Calu3 (cell line): Measurements from ENCODE around the gene RNPS1. TPM values are rescaled to one million over a fixed set of nuclear protein-coding genes. Genes with fewer than 3 reads are reported as not detected.

Experiments used
- BruUV-seq: library from RNA; stranded (reverse); fragments of 400-500 nt; replicated peaks from 2 replicates; lab custom pipeline; 2021; lab: Mats Ljungman, UMichigan
- CTCF ChIA-PET: fragments of 300-600 bp; sonication (Branson Sonifier 250); formaldehyde crosslinking; loops from one replicate; lab custom pipeline; 2022; ENCODE audit warnings: antibody characterized with exemption; lab: Charles Lee
- DNase-seq: peaks from one replicate; pipeline ENCODE4 v3.0.0; 2022
- H3K27ac Mint-ChIP-seq: one replicate; pipeline ENCODE4 v1.8.0; 2022; ENCODE audit warnings: mixed read lengths; ENCODE audit not compliant: unreplicated experiment
- H3K27me3 Mint-ChIP-seq: one replicate; pipeline ENCODE4 v1.8.0; 2022; ENCODE audit warnings: mixed read lengths; ENCODE audit not compliant: unreplicated experiment
- H3K36me3 Mint-ChIP-seq: one replicate; pipeline ENCODE4 v1.8.0; 2022; ENCODE audit warnings: mild to moderate bottlenecking, moderate library complexity, mixed read lengths; ENCODE audit not compliant: insufficient read depth, unreplicated experiment
- H3K4me1 Mint-ChIP-seq: one replicate; pipeline ENCODE4 v1.8.0; 2022; ENCODE audit warnings: mild to moderate bottlenecking, low read depth, mixed read lengths; ENCODE audit not compliant: unreplicated experiment
- H3K4me3 Mint-ChIP-seq: one replicate; pipeline ENCODE4 v1.8.0; 2022; ENCODE audit warnings: mild to moderate bottlenecking, low read depth, moderate library complexity, mixed read lengths; ENCODE audit not compliant: unreplicated experiment
- H3K9me3 Mint-ChIP-seq: one replicate; pipeline ENCODE4 v1.8.0; 2022; ENCODE audit warnings: low read depth, mixed read lengths; ENCODE audit not compliant: unreplicated experiment
- intact Hi-C: fragments of 100-400 bp; cut with micrococcal nuclease; formaldehyde crosslinking; loops from one replicate; pipeline ENCODE4 v1.10.0; 2022; ENCODE audit not compliant: unreplicated experiment
- total RNA-seq: library from RNA; stranded (reverse); gene quantifications from 2 replicates; pipeline ENCODE4 v1.2.3, GENCODE V29; 2022
- TF ChIP-seq, protein P1 (sequence below): fragments of 200-600 bp; IDR thresholded peaks from one replicate; pipeline ENCODE4 v1.8.0; 2022; ENCODE audit warnings: antibody characterized with exemption; ENCODE audit not compliant: unreplicated experiment

The RNPS1 gene
- total RNA-seq, 1 experiment from 2014 or later: 287 TPM

DNA sequence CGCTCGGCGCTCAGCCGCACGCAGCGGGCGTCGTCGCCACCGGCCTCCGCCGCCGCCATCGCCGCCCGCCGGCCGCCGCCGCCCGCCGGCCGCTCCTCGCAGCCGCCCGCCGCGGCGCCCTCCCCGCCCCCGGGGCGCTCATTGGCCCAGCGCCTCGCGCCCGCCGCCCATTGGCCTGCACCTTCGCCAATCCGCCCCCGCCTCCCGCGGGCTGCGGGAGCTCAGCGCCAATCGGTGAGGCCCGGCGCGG, 53.3 kb downstream of the RNPS1 start, which contains the start of gene PGP:
PGP (minus strand) TSS at position 122 of the 250 bp plus-strand sequence; CDS start at position 59, 63 bp downstream.
- DNase-seq: no peak
- Mint-ChIP-seq H3K36me3 (peaks cover 63% of the 10 kb centered on the region), H3K4me3 (peak within 1 kb of the TSS; percentile 78), H3K4me1 (peaks cover 22% of the 10 kb centered on the region), H3K27me3 (no peaks in the 10 kb centered on the region), H3K9me3 (no peaks in the 10 kb centered on the region), H3K27ac (peak within 1 kb of the TSS; percentile 87)
- CTCF ChIA-PET: interaction anchor here (0.6 to 2.3 kb wide), 4 partner anchors 20 to 199 kb away, joined by 3 to 15 read pairs (median 4); partner anchors contain the start of gene ECI1
- intact Hi-C loops: no loop called here
- TF ChIP-seq, protein P1, sequence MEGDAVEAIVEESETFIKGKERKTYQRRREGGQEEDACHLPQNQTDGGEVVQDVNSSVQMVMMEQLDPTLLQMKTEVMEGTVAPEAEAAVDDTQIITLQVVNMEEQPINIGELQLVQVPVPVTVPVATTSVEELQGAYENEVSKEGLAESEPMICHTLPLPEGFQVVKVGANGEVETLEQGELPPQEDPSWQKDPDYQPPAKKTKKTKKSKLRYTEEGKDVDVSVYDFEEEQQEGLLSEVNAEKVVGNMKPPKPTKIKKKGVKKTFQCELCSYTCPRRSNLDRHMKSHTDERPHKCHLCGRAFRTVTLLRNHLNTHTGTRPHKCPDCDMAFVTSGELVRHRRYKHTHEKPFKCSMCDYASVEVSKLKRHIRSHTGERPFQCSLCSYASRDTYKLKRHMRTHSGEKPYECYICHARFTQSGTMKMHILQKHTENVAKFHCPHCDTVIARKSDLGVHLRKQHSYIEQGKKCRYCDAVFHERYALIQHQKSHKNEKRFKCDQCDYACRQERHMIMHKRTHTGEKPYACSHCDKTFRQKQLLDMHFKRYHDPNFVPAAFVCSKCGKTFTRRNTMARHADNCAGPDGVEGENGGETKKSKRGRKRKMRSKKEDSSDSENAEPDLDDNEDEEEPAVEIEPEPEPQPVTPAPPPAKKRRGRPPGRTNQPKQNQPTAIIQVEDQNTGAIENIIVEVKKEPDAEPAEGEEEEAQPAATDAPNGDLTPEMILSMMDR: no peak
- no TSS peak for BruUV-seq

- no peak for DNase-seq
- Mint-ChIP-seq H3K9me3 (no peaks in the 10 kb centered on the region), H3K4me1 (peaks cover 22% of the 10 kb centered on the region), H3K27ac (peak overlapping the region; percentile 72), H3K36me3 (peaks cover 68% of the 10 kb centered on the region), H3K4me3 (peak overlapping the region; percentile 78), H3K27me3 (no peaks in the 10 kb centered on the region)
- TF ChIP-seq, protein P1: no peak
- intact Hi-C loops: no loop called here
- BruUV-seq: no TSS peak
- CTCF ChIA-PET: interaction anchor here (0.6 to 2.3 kb wide), 4 partner anchors 19 to 200 kb away, joined by 3 to 15 read pairs (median 4); partner anchors contain the start of gene ECI1
Measured at GRCh38 chr16:2213817-2214718, 53.9 kb downstream of the RNPS1 start.

DNA sequence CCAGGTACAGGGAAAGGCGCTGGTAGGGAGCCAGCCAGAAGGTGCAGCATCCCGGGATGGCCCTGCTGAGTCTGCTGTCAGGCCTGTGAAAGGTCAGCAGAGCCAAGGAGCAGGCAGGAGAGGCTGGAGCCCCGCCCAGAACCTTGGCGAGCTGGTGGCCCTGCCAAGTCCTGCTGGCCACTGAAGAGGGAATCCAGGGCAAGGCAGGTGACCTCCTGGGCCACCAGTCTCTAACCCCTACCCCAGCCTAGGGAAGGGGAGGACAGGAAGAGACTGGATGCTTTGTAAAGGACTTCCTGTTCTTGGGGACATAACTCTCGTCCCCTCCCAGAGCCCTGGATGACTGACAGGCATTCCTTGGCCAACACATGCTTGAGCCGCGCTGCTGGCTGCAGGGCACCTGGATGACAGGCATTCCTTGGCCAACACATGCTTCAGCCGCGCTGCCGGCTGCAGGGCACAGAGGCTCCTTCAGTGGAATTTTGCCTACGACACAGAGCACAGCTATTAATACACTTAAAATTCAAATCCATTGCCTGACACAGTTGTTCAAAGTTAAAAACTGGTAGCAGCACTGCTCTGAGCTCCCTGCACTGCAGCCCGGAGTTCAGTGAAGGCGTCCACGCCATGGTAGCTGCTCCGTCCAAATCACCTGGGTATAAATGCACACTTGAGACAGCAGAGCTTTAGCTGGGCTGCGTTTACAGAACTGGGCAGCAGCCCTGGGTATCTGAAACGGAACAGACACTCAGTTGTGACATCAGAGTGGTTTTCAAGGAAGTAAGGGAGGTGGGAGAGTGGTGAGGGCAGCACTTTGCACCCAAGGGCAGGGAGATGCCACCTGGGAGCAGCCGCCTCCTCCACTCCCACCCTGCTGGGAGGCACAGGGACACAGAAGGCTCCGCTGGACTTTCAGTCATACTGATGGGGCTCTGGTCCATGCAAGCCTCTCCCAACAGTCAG, 55.3 kb downstream of the RNPS1 start:
- no peaks in the 10 kb centered on the region for H3K27me3 Mint-ChIP-seq
- peak; percentile 53 for DNase-seq
- TF ChIP-seq, protein P1: no peak
- peak overlapping the region; percentile 78 for H3K4me3 Mint-ChIP-seq
- TSS peak; percentile 70 for BruUV-seq
- intact Hi-C loops: no loop called here
- H3K4me1 Mint-ChIP-seq: peaks cover 27% of the 10 kb centered on the region
- H3K27ac Mint-ChIP-seq: peak overlapping the region; percentile 72
- CTCF ChIA-PET: interaction anchor here (1.0 kb wide), 1 partner anchor 18 kb away, joined by 3 read pairs; no protein-coding TSS in a partner anchor
- H3K9me3 Mint-ChIP-seq: no peaks in the 10 kb centered on the region
- peaks cover 79% of the 10 kb centered on the region for H3K36me3 Mint-ChIP-seq

GRCh38 chr16:2211923-2212347, 56.0 kb downstream of the RNPS1 start:
- DNase-seq: no peak
- Mint-ChIP-seq H3K36me3 (peaks cover 86% of the 10 kb centered on the region), H3K27ac (peak overlapping the region; percentile 72), H3K27me3 (no peaks in the 10 kb centered on the region), H3K9me3 (no peaks in the 10 kb centered on the region), H3K4me3 (peak overlapping the region; percentile 78), H3K4me1 (peaks cover 33% of the 10 kb centered on the region)
- CTCF ChIA-PET: interaction anchor here (0.7 to 1.0 kb wide), 2 partner anchors 17 to 249 kb away, joined by 3 read pairs; no protein-coding TSS in a partner anchor
- BruUV-seq: no TSS peak
- intact Hi-C loops: no loop called here
- TF ChIP-seq, protein P1: no peak
